MM.1S (cell line): ENCODE measurements around the gene MAGEF1.

Experiments
- EZH2 ChIP-seq: fragments of 300-600 bp; sonication (generic); optimal IDR thresholded peaks from 2 replicates; pipeline ENCODE3; 2017; ENCODE audit warnings: low read depth, mild to moderate bottlenecking, antibody characterized with exemption, low read length, mixed read lengths
- EZH2phosphoT487 ChIP-seq: fragments of 300-600 bp; sonication (generic); IDR thresholded peaks from 2 replicates; pipeline ENCODE4 v1.6.1; 2018; ENCODE audit warnings: antibody characterized with exemption, low read length
- TF ChIP-seq, protein P1 (sequence below): fragments of 300-600 bp; sonication (generic); IDR thresholded peaks from 2 replicates; pipeline ENCODE4 v1.5.1; 2016; ENCODE audit warnings: antibody characterized with exemption, low read length, mixed read lengths

- no peak for TF ChIP-seq EZH2
- TF ChIP-seq, protein P1, sequence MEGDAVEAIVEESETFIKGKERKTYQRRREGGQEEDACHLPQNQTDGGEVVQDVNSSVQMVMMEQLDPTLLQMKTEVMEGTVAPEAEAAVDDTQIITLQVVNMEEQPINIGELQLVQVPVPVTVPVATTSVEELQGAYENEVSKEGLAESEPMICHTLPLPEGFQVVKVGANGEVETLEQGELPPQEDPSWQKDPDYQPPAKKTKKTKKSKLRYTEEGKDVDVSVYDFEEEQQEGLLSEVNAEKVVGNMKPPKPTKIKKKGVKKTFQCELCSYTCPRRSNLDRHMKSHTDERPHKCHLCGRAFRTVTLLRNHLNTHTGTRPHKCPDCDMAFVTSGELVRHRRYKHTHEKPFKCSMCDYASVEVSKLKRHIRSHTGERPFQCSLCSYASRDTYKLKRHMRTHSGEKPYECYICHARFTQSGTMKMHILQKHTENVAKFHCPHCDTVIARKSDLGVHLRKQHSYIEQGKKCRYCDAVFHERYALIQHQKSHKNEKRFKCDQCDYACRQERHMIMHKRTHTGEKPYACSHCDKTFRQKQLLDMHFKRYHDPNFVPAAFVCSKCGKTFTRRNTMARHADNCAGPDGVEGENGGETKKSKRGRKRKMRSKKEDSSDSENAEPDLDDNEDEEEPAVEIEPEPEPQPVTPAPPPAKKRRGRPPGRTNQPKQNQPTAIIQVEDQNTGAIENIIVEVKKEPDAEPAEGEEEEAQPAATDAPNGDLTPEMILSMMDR = no peak
- TF ChIP-seq EZH2phosphoT487 = no peak
Measured at GRCh38 chr3:184750349-184751083, 38.7 kb upstream of the MAGEF1 start.
